ENCODE results near the gene SMIM36.

DNA sequence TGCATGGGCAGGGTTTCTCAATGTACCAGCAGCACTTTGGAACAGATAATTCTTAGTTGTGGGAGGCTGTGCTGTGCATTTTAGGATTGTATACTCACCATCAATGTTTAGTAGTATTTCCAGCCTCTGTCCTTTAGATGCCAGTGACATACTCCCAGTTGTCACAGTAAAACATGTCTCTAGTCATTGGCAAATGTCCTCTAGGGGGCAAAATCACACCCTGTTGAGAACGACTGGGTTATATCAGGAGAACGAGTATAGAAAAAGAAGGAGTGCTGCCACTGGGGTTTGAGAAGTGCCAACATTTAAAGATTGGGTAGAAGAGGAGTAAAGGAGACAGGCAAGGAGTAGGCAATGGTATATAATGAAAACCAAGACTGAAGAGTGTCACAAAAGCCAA lies 37.9 kb upstream of the SMIM36 start:
- TF ChIP-seq, protein P1, sequence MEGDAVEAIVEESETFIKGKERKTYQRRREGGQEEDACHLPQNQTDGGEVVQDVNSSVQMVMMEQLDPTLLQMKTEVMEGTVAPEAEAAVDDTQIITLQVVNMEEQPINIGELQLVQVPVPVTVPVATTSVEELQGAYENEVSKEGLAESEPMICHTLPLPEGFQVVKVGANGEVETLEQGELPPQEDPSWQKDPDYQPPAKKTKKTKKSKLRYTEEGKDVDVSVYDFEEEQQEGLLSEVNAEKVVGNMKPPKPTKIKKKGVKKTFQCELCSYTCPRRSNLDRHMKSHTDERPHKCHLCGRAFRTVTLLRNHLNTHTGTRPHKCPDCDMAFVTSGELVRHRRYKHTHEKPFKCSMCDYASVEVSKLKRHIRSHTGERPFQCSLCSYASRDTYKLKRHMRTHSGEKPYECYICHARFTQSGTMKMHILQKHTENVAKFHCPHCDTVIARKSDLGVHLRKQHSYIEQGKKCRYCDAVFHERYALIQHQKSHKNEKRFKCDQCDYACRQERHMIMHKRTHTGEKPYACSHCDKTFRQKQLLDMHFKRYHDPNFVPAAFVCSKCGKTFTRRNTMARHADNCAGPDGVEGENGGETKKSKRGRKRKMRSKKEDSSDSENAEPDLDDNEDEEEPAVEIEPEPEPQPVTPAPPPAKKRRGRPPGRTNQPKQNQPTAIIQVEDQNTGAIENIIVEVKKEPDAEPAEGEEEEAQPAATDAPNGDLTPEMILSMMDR (IDR thresholded peaks at IDR 0.05), result peak in 1 of 3 experiments; percentile 7
- no peak for TF ChIP-seq POLR2AphosphoS5 (IDR thresholded peaks at IDR 0.05)
